BE2C (cell line): ENCODE results near the gene CPXM2.

Experiments
- DNase-seq: peaks from one replicate; pipeline ENCODE4 v3.0.0-alpha.2; 2020
- H3K27me3 ChIP-seq: fragments of 250-450 bp; sonication (Bioruptor Pico); 2 replicates; pipeline ENCODE4 v1.5.1; 2020; ENCODE audit warnings: mild to moderate bottlenecking
- H3K36me3 ChIP-seq: fragments of 250-450 bp; sonication (Bioruptor Pico); 2 replicates; pipeline ENCODE4 v1.5.1; 2020; ENCODE audit warnings: mild to moderate bottlenecking
- H3K4me1 ChIP-seq: fragments of 250-450 bp; sonication (Bioruptor Pico); 2 replicates; pipeline ENCODE4 v1.5.1; 2020
- H3K4me3 ChIP-seq: 2 replicates; pipeline ENCODE4 v1.5.1; 2011; ENCODE audit warnings: low read depth, low read length
- H3K9me3 ChIP-seq: fragments of 250-450 bp; sonication (Bioruptor Pico); 2 replicates; pipeline ENCODE4 v1.5.1; 2020
- TF ChIP-seq, protein P1 (sequence below): IDR thresholded peaks from 2 replicates; pipeline ENCODE4 v1.5.1; 2012; ENCODE audit warnings: mild to moderate bottlenecking, low read depth, low read length

The CPXM2 gene

GRCh38 chr10:123726836-123727235, 164.8 kb downstream of the CPXM2 start:
- Histone ChIP-seq H3K4me3 (no peak overlapping the region), H3K36me3 (no peaks in the 10 kb centered on the region), H3K9me3 (no peaks in the 10 kb centered on the region), H3K4me1 (no peaks in the 10 kb centered on the region), H3K27me3 (no peaks in the 10 kb centered on the region)
- DNase-seq: no peak
- TF ChIP-seq, protein P1, sequence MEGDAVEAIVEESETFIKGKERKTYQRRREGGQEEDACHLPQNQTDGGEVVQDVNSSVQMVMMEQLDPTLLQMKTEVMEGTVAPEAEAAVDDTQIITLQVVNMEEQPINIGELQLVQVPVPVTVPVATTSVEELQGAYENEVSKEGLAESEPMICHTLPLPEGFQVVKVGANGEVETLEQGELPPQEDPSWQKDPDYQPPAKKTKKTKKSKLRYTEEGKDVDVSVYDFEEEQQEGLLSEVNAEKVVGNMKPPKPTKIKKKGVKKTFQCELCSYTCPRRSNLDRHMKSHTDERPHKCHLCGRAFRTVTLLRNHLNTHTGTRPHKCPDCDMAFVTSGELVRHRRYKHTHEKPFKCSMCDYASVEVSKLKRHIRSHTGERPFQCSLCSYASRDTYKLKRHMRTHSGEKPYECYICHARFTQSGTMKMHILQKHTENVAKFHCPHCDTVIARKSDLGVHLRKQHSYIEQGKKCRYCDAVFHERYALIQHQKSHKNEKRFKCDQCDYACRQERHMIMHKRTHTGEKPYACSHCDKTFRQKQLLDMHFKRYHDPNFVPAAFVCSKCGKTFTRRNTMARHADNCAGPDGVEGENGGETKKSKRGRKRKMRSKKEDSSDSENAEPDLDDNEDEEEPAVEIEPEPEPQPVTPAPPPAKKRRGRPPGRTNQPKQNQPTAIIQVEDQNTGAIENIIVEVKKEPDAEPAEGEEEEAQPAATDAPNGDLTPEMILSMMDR: no peak

DNA sequence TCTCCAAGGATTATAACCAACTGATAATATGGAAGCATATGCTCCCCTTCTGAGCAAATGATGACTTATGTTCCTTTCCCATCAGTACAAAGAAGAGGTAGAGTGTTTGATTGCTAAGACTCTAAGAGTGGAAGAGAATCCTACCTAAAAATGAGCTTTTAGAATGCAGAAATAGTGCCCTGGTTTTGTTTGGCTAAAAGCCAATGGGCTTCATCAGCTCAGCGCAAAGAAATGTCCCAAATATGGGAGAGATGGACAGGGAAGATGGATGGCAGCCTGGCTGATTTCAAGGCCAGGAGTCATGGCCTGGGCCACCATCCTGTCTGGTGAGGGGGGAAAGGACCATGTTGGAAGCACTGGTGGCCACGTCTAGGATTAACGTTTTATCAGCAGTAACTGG, 165.2 kb downstream of the CPXM2 start:
- TF ChIP-seq, protein P1: no peak
- H3K36me3 ChIP-seq: no peaks in the 10 kb centered on the region
- H3K9me3 ChIP-seq: no peaks in the 10 kb centered on the region
- no peak overlapping the region for H3K4me3 ChIP-seq
- H3K4me1 ChIP-seq: no peaks in the 10 kb centered on the region
- no peaks in the 10 kb centered on the region for H3K27me3 ChIP-seq
- DNase-seq: no peak

- Histone ChIP-seq H3K4me1 (no peaks in the 10 kb centered on the region), H3K36me3 (no peaks in the 10 kb centered on the region), H3K4me3 (no peak overlapping the region), H3K9me3 (no peaks in the 10 kb centered on the region), H3K27me3 (no peaks in the 10 kb centered on the region)
- DNase-seq: no peak
- TF ChIP-seq, protein P1: no peak
Observed at GRCh38 chr10:123724747-123725146, 166.9 kb downstream of the CPXM2 start.

DNA sequence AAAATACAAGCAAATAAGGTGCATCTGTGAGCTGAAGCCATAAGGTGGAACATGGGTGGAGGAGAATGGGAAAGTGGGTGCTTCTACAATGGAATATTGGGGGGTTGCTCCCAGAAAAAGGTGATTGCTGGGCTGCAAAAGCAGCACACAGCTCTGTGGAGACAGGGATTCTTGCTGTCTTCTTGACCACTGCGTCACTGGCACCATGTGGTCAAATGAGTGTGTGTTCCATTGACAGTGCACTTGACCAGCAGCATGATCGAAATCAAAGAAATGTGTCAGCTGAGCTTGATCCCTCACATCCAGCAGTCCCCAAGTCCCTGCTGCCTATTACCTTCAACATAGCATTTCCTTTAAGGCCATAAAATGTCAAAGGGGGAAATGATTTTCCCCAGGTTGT, 169.3 kb downstream of the CPXM2 start:
- Histone ChIP-seq H3K9me3 (no peaks in the 10 kb centered on the region), H3K4me3 (no peak overlapping the region), H3K4me1 (no peaks in the 10 kb centered on the region), H3K27me3 (no peaks in the 10 kb centered on the region), H3K36me3 (no peaks in the 10 kb centered on the region)
- DNase-seq: no peak
- TF ChIP-seq, protein P1: no peak

- H3K4me1 ChIP-seq: no peaks in the 10 kb centered on the region
- H3K36me3 ChIP-seq: no peaks in the 10 kb centered on the region
- TF ChIP-seq, protein P1: no peak
Observed at GRCh38 chr10:123721441-123722049, 170.1 kb downstream of the CPXM2 start.

GRCh38 chr10:123720536-123720935, 171.1 kb downstream of the CPXM2 start:
- Histone ChIP-seq H3K4me3 (no peak overlapping the region), H3K4me1 (no peaks in the 10 kb centered on the region), H3K36me3 (no peaks in the 10 kb centered on the region), H3K9me3 (no peaks in the 10 kb centered on the region), H3K27me3 (no peaks in the 10 kb centered on the region)
- TF ChIP-seq, protein P1: no peak
- no peak for DNase-seq

More at GRCh38 chr10:123721441-123722049, 170.1 kb downstream of the CPXM2 start:
- no peaks in the 10 kb centered on the region for H3K27me3 ChIP-seq
- DNase-seq: no peak
- H3K9me3 ChIP-seq: no peaks in the 10 kb centered on the region
- H3K4me3 ChIP-seq: no peak overlapping the region
